ENCODE results near the gene AKT1S1. TPM values are rescaled to one million over a fixed set of nuclear protein-coding genes. Genes with fewer than 3 reads are reported as not detected.

Gene AKT1S1
- total and polyA plus RNA-seq, 2 of the 13 experiments (the other 11 are each of a cell fraction or from before 2014, with no cell fraction given) = 13.5 to 27.8 TPM

DNA sequence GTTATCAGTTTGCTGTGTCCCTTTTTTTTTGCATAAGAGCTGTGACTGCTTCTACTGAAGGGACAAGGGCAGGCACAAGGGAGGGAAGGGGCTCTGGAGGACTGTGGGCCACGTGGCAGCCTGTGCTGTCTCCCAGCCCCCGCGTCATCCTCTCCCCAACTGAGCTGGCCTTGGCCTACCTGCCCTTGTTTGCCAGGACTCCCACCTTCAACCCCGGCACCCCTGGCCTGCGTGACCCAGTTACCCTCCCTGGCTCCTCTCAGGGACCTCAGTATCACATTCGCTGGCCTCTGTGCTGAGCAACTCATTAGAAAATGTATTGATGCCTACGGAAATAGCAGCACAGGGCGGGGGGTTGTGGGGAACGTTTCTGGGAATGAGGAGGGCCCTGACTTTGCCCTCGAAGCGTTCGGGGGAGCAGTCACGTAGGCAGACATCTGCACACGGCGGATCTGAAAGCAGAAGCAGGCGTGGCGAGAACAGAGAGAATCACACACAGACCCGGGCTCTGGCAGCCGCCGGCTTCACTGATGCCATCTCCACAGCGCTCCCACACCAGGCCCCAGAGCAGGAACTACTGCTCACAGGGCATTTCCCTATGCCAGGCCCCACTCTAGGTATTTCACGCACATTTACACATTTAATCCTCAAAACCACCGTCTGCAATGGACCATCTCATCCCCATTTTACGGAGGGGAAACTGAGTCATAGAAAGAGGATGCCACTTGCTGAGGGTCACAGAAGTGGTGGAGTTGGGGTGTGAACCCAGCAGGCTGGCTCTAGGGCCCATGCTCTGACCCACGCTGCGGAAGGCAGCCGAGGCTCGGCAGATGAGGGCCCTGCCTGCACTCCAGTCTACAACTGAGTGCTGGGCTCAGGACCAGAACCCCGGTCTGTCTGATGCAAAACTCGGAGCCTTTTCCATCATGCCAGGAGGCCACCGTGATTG is 46.2 kb upstream of the AKT1S1 start:
- intact Hi-C loops (cut with micrococcal nuclease; ENCODE audit: unreplicated experiment) (no loop called here), in situ Hi-C loops (cut with HindIII; ENCODE audit: extremely low pct_ligation_motif_present, low pct_unique_long_range_greater_than_20kb) (no loop called here)
- Histone ChIP-seq H3K9ac (ENCODE audit: insufficient read depth, low read depth, low read length) (no peak overlapping the region), H3K27me3 (ENCODE audit: control insufficient read depth in 1 of 2, insufficient read depth in 2 of 2, low read length in 2 of 2) (no peaks in the 10 kb centered on the region), H3K4me3 (replicated peaks in 1 of 3; ENCODE audit: insufficient read depth in 1 of 3, low read depth in 2 of 3, low read length in 3 of 3) (no peak overlapping the region), H3K27ac (ENCODE audit: extremely low read length, insufficient read depth, low read length) (no peak overlapping the region), H3K36me3 (replicated peaks in 1 of 2; ENCODE audit: control insufficient read depth in 1 of 2, insufficient read depth in 2 of 2, low read length in 2 of 2) (peaks cover 14 to 49% of the 10 kb centered on the region in 2 experiments; a peak in 4 of 5 replicates), H3K4me2 (ENCODE audit: low read depth, low read length) (no peak overlapping the region), H4K20me1 (ENCODE audit: insufficient read depth, low read length) (peaks cover 2% of the 10 kb centered on the region; the same call in 1 of the 2 replicates), H3K9me3 (ENCODE audit: low read length) (no peaks in the 10 kb centered on the region), H3K4me1 (ENCODE audit: insufficient read depth, low read length) (peaks cover 21% of the 10 kb centered on the region), H3K79me2 (ENCODE audit: insufficient read depth, low read length) (peaks cover 71% of the 10 kb centered on the region), H2AFZ (ENCODE audit: low read length) (no peak overlapping the region)
- ChIA-PET CTCF (ENCODE audit: low intra/inter-chr PET ratio, low total read pairs) (no interaction called here), POLR2A (interaction anchor here (0.6 kb wide), 1 partner anchor 58 kb away, joined by 3 read pairs; no protein-coding TSS in a partner anchor)
- TF ChIP-seq, protein P1, sequence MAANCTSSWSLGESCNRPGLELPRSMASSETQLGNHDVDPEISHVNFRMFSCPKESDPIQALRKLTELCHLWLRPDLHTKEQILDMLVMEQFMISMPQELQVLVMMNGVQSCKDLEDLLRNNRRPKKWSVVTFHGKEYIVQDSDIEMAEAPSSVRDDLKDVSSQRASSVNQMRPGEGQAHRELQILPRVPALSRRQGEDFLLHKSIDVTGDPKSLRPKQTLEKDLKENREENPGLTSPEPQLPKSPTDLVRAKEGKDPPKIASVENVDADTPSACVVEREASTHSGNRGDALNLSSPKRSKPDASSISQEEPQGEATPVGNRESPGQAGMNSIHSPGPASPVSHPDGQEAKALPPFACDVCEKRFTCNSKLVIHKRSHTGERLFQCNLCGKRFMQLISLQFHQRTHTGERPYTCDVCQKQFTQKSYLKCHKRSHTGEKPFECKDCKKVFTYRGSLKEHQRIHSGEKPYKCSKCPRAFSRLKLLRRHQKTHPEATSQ (CRISPR knock-in tag; IDR thresholded peaks at IDR 0.05; ENCODE audit: borderline replicate concordance) = no peak
- TF ChIP-seq, protein P2, sequence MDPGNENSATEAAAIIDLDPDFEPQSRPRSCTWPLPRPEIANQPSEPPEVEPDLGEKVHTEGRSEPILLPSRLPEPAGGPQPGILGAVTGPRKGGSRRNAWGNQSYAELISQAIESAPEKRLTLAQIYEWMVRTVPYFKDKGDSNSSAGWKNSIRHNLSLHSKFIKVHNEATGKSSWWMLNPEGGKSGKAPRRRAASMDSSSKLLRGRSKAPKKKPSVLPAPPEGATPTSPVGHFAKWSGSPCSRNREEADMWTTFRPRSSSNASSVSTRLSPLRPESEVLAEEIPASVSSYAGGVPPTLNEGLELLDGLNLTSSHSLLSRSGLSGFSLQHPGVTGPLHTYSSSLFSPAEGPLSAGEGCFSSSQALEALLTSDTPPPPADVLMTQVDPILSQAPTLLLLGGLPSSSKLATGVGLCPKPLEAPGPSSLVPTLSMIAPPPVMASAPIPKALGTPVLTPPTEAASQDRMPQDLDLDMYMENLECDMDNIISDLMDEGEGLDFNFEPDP (CRISPR knock-in tag; conservative IDR thresholded peaks at IDR 0.05) = 0 out of 2 replicates have a peak, but pooled peaks have one; percentile 17
- TF ChIP-seq MAZ (IDR thresholded peaks at IDR 0.05; ENCODE audit: borderline replicate concordance, low read depth, low read length) (no peak), MAZ (CRISPR knock-in tag; IDR thresholded peaks at IDR 0.05; ENCODE audit: low read depth) (0 out of 2 replicates have a peak, but pooled peaks have one; percentile 33)
- FAIRE-seq (no peak), ATAC-seq (no peak), DNase-seq (ENCODE audit: low spot score) (no peak)
- 94% methylated on average over 26 of the region's 31 CpGs for whole genome bisulfite sequencing (ENCODE audit: low lambda C conversion rate)
- BruUV-seq (replicated peaks) = no TSS peak
